Activated CD4-positive, alpha-beta memory T cell treated with anti-CD3 and anti-CD28 coated beads for 36 hours (primary cell): ENCODE data around the gene ADCY7. TPM values are rescaled to one million over a fixed set of nuclear protein-coding genes. Genes with fewer than 3 reads are reported as not detected.

Experiments used
- CTCF ChIA-PET: fragments of 350-600 bp; sonication (Branson Sonifier 250); formaldehyde crosslinking; loops from one replicate; lab custom pipeline; 2021; ENCODE audit warnings: antibody characterized with exemption, inconsistent platforms; lab: Charles Lee
- POLR2A ChIA-PET: fragments of 350-600 bp; sonication (Branson Sonifier 250); formaldehyde crosslinking; loops from one replicate; lab custom pipeline; 2021; ENCODE audit warnings: antibody characterized with exemption; lab: Charles Lee
- DNase-seq: peaks from one replicate; pipeline ENCODE4 v3.0.0-alpha.2; 2020
- H3K27ac Mint-ChIP-seq: one replicate; pipeline ENCODE4 v1.8.0; 2021; ENCODE audit warnings: mixed read lengths
- H3K27me3 Mint-ChIP-seq: one replicate; pipeline ENCODE4 v1.8.0; 2021; ENCODE audit warnings: mixed read lengths
- H3K36me3 Mint-ChIP-seq: one replicate; pipeline ENCODE4 v1.8.0; 2021; ENCODE audit warnings: mixed read lengths
- H3K4me1 Mint-ChIP-seq: one replicate; pipeline ENCODE4 v1.8.0; 2021; ENCODE audit warnings: low read depth, mixed read lengths
- H3K4me3 Mint-ChIP-seq: one replicate; pipeline ENCODE4 v1.8.0; 2021; ENCODE audit warnings: mild to moderate bottlenecking, mixed read lengths
- H3K9me3 Mint-ChIP-seq: one replicate; pipeline ENCODE4 v1.8.0; 2021; ENCODE audit warnings: mixed read lengths
- intact Hi-C: fragments of 100-400 bp; cut with micrococcal nuclease; formaldehyde crosslinking; loops from one replicate; pipeline ENCODE4 v1.15.1; 2023
- total RNA-seq, 2 experiments: library from RNA; stranded (reverse); gene quantifications; one replicate each; pipeline ENCODE4 v1.2.3, GENCODE V29; 2021

Gene ADCY7
- total RNA-seq, 2 experiments from 2014 or later, result 100.0 to 107 TPM

DNA sequence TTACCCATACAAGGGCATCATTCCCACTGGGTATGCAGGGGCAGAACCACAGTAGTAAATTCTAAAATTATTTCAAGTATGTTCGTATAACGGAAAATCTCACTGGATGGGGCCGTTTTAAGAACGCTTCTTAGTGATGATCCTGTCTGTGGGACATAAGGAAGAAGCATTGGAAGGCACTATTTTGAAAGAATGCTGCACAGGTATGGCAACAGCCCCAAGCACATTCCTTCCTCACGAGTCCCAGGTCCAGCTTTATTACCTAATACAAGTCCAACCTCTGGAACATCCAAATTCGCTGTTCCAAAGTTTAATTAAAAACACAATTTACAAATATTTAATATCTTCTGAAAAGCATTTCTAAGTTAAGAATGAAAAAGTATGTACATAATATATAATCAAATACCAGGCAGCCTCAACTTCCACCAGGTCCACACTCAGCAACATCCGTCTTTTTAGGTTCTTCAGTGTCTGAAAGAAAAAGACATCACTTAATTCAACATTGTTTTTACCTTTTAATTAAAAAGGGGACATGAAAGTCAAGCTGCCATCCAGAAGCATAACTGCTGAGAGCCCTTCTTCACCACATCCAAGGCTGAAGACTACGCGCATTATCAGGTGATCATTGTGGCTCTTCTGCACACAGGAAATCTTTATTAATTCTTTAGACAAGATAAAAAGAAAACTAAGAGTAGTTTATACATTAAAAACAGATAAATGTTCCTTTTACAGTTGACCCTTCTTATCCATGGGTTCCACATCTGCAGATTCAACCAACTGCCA lies 52.6 kb downstream of the ADCY7 start:
- peak overlapping the region; percentile 30 for H3K27ac Mint-ChIP-seq
- H3K27me3 Mint-ChIP-seq, result no peaks in the 10 kb centered on the region
- DNase-seq, result no peak
- peaks cover 26% of the 10 kb centered on the region for H3K4me1 Mint-ChIP-seq
- H3K4me3 Mint-ChIP-seq, result no peak overlapping the region
- H3K9me3 Mint-ChIP-seq, result no peaks in the 10 kb centered on the region
- POLR2A ChIA-PET, result no interaction called here
- CTCF ChIA-PET, result interaction anchor here (1.4 kb wide), 1 partner anchor 8 kb away, joined by 4 read pairs; no protein-coding TSS in a partner anchor
- peaks cover 65% of the 10 kb centered on the region for H3K36me3 Mint-ChIP-seq
- intact Hi-C loops, result no loop called here

DNA sequence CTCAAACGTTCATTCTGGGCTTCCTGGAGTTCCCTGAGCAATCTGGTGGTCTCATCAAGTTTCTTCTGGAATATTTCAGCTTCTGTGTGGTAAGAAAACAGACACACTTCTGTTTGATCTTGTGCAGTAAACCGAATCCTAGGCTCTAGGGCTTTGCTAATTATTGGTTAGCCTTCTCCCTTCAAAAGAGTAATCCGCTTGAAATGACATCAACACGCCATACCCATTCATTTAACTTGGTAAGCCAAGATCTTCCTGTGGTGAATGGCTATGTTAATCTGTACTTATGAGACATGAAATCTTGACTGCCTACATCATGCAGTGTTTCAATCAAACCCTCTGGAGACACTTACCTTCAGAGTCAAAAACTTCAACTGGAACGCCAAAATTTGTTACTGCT lies 54.0 kb downstream of the ADCY7 start:
- H3K36me3 Mint-ChIP-seq, result peaks cover 66% of the 10 kb centered on the region
- peak overlapping the region; percentile 29 for H3K27ac Mint-ChIP-seq
- POLR2A ChIA-PET, result no interaction called here
- H3K27me3 Mint-ChIP-seq, result no peaks in the 10 kb centered on the region
- DNase-seq, result no peak
- CTCF ChIA-PET, result interaction anchor here (1.1 to 10.9 kb wide), 2 partner anchors 36 to 295 kb away, joined by 3 to 302 read pairs; partner anchors contain the start of gene CNEP1R1
- no peak overlapping the region for H3K4me3 Mint-ChIP-seq
- H3K9me3 Mint-ChIP-seq, result no peaks in the 10 kb centered on the region
- peaks cover 33% of the 10 kb centered on the region for H3K4me1 Mint-ChIP-seq
- intact Hi-C loops, result loop anchor here (10.0 kb wide), 1 partner anchor 1956 kb away; no protein-coding TSS in a partner anchor

DNA sequence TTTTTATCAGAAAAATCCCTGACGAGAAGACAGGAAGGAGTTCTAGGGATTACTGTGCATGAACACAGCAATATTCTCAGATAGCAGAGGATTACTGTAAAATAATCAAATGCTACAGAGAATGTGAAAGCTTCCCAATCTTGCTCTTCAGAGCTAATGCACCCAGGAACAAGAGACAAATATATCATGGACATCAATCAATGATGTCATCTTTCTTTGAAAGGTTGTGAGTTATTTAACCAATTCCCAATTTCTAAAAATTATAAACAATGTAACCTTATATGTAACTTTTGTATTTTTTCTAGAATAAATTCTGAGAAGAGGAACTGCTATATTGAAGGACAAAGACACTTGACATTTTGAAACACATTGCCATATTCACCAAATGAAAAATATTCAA lies 56.0 kb downstream of the ADCY7 start:
- Mint-ChIP-seq H3K4me1 (peaks cover 35% of the 10 kb centered on the region), H3K9me3 (no peaks in the 10 kb centered on the region), H3K4me3 (no peak overlapping the region), H3K27ac (no peak overlapping the region), H3K36me3 (peaks cover 53% of the 10 kb centered on the region), H3K27me3 (no peaks in the 10 kb centered on the region)
- CTCF ChIA-PET, result interaction anchor here (0.7 to 10.9 kb wide), 5 partner anchors 34 to 484 kb away, joined by 3 to 302 read pairs (median 3); no protein-coding TSS in a partner anchor
- intact Hi-C loops, result loop anchor here (10.0 kb wide), 1 partner anchor 1958 kb away; no protein-coding TSS in a partner anchor
- POLR2A ChIA-PET, result no interaction called here
- no peak for DNase-seq

DNA sequence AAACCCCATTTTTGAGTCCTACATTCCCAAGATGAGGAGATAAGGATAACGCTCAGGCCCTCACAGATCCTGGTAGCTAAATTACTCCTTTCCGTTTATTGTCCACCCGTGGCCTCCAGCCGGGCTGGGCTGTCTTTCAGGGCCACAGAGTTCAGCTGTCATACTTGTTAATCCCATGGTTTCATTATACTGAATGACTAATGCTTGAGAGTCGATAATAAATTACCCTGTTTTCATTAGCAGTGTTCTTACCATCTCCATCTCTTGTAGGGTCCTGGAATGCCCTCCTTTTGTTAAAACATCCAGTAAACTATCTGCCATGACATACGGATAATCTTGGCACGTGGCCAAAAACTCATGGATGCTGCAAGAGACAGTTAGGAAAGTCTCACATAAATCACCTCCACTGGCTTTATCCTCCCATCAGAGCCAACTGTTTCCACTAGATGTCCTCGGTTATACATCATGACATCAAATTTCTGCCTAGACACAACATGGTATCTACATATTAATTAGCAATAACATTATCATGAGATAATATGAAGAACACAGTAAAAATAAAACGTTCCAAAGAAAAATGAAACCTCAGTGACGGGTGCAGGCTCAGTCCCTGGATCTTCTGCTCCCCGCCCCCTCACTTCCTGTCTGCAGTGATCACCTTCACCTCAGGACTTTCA lies 57.1 kb downstream of the ADCY7 start:
- Mint-ChIP-seq H3K36me3 (peaks cover 48% of the 10 kb centered on the region), H3K4me3 (no peak overlapping the region), H3K4me1 (peaks cover 45% of the 10 kb centered on the region), H3K27me3 (no peaks in the 10 kb centered on the region), H3K27ac (peak overlapping the region; percentile 47), H3K9me3 (no peaks in the 10 kb centered on the region)
- ChIA-PET POLR2A (no interaction called here), CTCF (interaction anchor here (0.7 to 10.9 kb wide), 7 partner anchors 33 to 483 kb away, joined by 3 to 302 read pairs (median 5); no protein-coding TSS in a partner anchor)
- no peak for DNase-seq
- intact Hi-C loops, result loop anchor here (10.0 kb wide), 1 partner anchor 1959 kb away; no protein-coding TSS in a partner anchor

DNA sequence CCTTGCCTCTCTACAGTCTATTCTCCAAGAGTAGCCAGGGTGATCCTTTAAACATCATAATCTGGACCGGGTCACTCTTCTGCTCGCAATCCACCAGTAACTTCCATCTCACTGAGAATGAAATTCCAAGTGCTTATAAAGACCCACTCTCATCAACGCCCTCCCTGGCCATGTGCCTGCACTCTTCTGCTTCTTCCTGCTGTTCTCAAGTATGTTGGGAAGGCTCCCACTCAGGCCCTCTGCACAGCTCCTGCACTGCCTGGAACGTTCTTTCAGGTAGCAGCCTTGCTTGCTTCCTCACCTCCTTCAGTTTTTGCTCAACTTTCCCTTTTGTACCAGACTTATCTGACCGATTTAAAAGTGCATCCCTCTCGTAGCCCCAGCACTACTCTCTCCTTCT lies 58.0 kb downstream of the ADCY7 start:
- peaks cover 44% of the 10 kb centered on the region for H3K4me1 Mint-ChIP-seq
- DNase-seq, result no peak
- ChIA-PET POLR2A (no interaction called here), CTCF (interaction anchor here (1.7 to 10.9 kb wide), 3 partner anchors 32 to 482 kb away, joined by 5 to 302 read pairs (median 40); no protein-coding TSS in a partner anchor)
- intact Hi-C loops, result loop anchor here (10.0 kb wide), 1 partner anchor 1960 kb away; no protein-coding TSS in a partner anchor
- H3K27ac Mint-ChIP-seq, result peak overlapping the region; percentile 47
- no peak overlapping the region for H3K4me3 Mint-ChIP-seq
- H3K27me3 Mint-ChIP-seq, result no peaks in the 10 kb centered on the region
- H3K9me3 Mint-ChIP-seq, result no peaks in the 10 kb centered on the region
- peaks cover 49% of the 10 kb centered on the region for H3K36me3 Mint-ChIP-seq

DNA sequence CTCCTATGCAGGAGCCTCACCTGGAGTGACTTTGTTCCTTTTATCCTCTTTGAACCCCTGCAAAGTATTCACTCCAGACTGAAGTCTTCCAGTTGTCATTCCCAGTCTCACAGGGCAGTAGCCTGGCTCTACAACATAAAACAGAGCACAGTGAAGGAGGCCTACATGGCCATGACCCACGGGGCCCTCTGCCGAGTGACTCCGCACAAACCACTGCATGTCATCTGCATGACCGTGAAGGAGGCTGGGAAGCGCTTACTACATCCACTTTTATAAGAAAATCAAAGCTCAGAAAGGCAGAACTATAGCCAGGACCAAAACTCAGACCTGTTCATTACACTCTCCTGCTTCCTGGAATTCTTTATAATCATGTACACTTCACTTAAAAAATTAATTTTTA lies 59.9 kb downstream of the ADCY7 start:
- Mint-ChIP-seq H3K36me3 (peaks cover 45% of the 10 kb centered on the region), H3K4me1 (peaks cover 54% of the 10 kb centered on the region), H3K9me3 (no peaks in the 10 kb centered on the region), H3K27ac (no peak overlapping the region), H3K27me3 (no peaks in the 10 kb centered on the region), H3K4me3 (no peak overlapping the region)
- CTCF ChIA-PET, result interaction anchor here (0.7 to 10.9 kb wide), 20 partner anchors 8 to 480 kb away, joined by 4 to 302 read pairs (median 10); partner anchors contain the start of gene CNEP1R1
- intact Hi-C loops, result loop anchor here (2.0 to 10.0 kb wide), 2 partner anchors 111 to 1961 kb away; no protein-coding TSS in a partner anchor
- no peak for DNase-seq
- POLR2A ChIA-PET, result interaction anchor here (0.9 to 1.5 kb wide), 3 partner anchors 12 to 106 kb away, joined by 3 to 20 read pairs (median 4); no protein-coding TSS in a partner anchor

DNA sequence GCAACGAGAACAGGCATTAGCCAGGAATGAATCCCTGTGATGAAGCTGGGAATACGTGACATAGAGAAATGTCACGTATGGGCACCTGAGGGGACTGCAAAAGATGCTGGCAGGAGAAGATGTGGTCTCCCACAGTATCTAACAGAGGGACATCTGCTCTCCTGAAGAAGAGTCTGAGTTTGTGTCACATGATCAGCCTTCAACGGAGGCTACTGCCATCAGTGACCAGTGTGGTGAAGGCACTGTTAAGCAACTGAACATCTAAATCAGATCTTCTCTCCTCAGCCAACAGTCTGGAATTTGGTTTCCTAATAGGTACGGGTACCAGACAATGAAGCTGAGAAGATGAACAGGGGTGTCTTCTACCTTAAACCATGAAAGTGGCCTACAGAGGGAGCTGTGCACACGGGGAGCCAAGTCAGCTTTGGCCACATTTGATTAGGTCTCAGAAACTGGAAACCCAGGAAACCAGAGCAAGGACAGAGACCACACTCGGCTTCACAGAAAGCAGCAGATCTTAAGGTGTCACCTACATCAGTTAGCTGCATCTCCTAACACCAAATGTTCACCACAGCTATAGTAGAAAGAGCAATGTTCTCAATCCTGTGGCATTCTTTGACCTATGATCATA lies 60.6 kb downstream of the ADCY7 start:
- intact Hi-C loops, result loop anchor here (1.0 to 10.0 kb wide), 8 partner anchors 8 to 1962 kb away; no protein-coding TSS in a partner anchor
- Mint-ChIP-seq H3K4me3 (no peak overlapping the region), H3K4me1 (peaks cover 58% of the 10 kb centered on the region), H3K27me3 (no peaks in the 10 kb centered on the region), H3K27ac (peak overlapping the region; percentile 45), H3K9me3 (no peaks in the 10 kb centered on the region), H3K36me3 (peaks cover 46% of the 10 kb centered on the region)
- ChIA-PET CTCF (interaction anchor here (0.7 to 10.9 kb wide), 45 partner anchors 8 to 479 kb away, joined by 3 to 302 read pairs (median 5); partner anchors contain the start of genes BRD7 and CNEP1R1), POLR2A (interaction anchor here (0.8 to 1.5 kb wide), 10 partner anchors 10 to 261 kb away, joined by 3 to 20 read pairs (median 3); partner anchors contain the start of gene HEATR3)
- DNase-seq, result peak; percentile 81

DNA sequence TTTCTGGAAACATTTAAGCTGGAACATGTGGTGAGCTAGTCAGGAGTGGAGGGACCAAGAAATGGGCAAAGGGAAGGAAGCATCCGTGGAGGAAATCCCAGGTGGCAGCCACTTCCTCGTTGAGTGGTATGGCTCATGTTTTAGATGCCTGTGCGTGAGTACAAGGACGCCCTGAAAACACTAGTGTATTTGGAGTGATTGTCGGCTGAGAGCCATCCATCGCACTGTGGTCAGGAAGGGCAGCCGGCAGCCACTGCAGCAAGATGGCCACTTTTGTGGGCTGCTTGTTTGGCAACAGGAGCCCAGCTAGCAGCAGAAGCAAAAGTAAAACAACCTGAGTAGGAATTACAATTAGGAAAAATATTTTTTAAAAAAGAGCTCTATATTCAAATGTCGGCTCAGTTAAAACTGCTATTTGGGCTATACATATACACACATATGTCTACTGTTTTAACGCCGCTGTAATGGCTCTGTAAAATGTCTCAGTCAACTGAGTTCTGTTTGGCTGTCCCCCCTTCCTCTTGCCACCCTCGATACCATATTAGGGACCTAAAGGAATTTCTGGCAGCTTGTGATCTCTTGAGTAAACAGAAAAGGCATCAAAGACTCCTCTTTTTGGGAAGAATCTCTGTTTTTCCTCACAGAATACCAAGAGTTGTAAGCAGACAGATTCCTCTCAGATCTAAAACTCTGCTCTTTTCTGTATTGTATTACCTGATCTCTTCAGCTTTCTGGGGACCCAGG lies 63.3 kb downstream of the ADCY7 start:
- no peaks in the 10 kb centered on the region for H3K27me3 Mint-ChIP-seq
- no peak for DNase-seq
- peaks cover 51% of the 10 kb centered on the region for H3K36me3 Mint-ChIP-seq
- ChIA-PET CTCF (interaction anchor here (0.6 to 10.9 kb wide), 9 partner anchors 10 to 477 kb away, joined by 3 to 302 read pairs (median 4); no protein-coding TSS in a partner anchor), POLR2A (interaction anchor here (1.5 to 2.5 kb wide), 2 partner anchors 9 to 436 kb away, joined by 3 to 14 read pairs; no protein-coding TSS in a partner anchor)
- intact Hi-C loops, result loop anchor here (10.0 kb wide), 2 partner anchors 305 to 1965 kb away; partner anchors contain the start of gene CNEP1R1
- H3K27ac Mint-ChIP-seq, result peak overlapping the region; percentile 42
- H3K4me1 Mint-ChIP-seq, result peaks cover 58% of the 10 kb centered on the region
- H3K9me3 Mint-ChIP-seq, result no peaks in the 10 kb centered on the region
- no peak overlapping the region for H3K4me3 Mint-ChIP-seq

DNA sequence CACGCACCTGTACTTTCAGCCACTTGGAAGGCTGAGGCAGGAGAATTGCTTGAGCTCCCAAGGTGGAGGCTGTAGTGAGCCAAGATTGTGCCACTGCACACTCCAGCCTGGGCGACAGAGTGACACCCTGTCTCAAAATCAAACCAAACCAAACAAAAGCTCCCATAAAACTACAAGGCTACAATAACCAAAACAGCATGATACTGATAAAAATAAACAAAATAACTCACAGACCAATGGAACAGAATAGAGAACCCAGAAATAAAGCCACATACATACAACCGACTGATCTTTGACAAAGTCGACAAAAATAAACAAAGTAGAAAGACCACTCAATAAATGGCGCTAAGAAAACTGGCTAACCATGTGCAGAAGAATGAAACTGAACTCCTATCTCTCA lies 65.2 kb downstream of the ADCY7 start:
- DNase-seq, result no peak
- Mint-ChIP-seq H3K27me3 (no peaks in the 10 kb centered on the region), H3K4me3 (no peak overlapping the region), H3K4me1 (peaks cover 70% of the 10 kb centered on the region), H3K27ac (no peak overlapping the region), H3K9me3 (no peaks in the 10 kb centered on the region), H3K36me3 (peaks cover 46% of the 10 kb centered on the region)
- intact Hi-C loops, result loop anchor here (10.0 kb wide), 1 partner anchor 307 kb away; the partner anchor contains the start of gene CNEP1R1
- ChIA-PET POLR2A (no interaction called here), CTCF (interaction anchor here (1.1 kb wide), 1 partner anchor 334 kb away, joined by 3 read pairs; no protein-coding TSS in a partner anchor)

DNA sequence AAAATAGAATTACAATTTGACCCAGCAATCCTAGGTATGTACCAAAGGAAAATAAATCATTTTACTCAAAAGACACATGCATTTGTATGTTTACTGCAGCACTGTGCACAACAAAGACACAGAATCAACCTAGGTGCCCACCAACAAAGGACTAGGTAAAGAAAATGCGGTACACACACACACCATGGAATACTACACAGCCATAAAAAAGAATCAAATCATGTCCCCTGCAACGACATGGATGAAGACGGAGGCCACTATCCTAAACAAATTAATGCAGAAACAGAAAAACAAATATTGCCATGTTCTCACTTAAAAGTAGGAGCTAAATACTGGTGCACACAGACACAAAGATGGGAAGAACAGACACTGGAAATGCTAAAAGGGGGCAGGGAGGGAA lies 66.2 kb downstream of the ADCY7 start:
- H3K27ac Mint-ChIP-seq, result no peak overlapping the region
- H3K36me3 Mint-ChIP-seq, result peaks cover 48% of the 10 kb centered on the region

More for the DNA sequence above, 66.2 kb downstream of the ADCY7 start:
- ChIA-PET POLR2A (interaction anchor here (0.8 kb wide), 1 partner anchor 12 kb away, joined by 3 read pairs; no protein-coding TSS in a partner anchor), CTCF (interaction anchor here (0.6 to 0.8 kb wide), 2 partner anchors 17 to 474 kb away, joined by 3 read pairs; no protein-coding TSS in a partner anchor)
- Mint-ChIP-seq H3K27me3 (no peaks in the 10 kb centered on the region), H3K4me1 (peaks cover 69% of the 10 kb centered on the region), H3K4me3 (no peak overlapping the region), H3K9me3 (no peaks in the 10 kb centered on the region)
- intact Hi-C loops, result loop anchor here (10.0 kb wide), 1 partner anchor 308 kb away; the partner anchor contains the start of gene CNEP1R1
- DNase-seq, result no peak
